H1 (cell line): ENCODE measurements around the gene KCNH1.

Source experiments
- YY1 ChIP-seq: IDR thresholded peaks from 2 replicates; pipeline ENCODE4 v1.6.1; 2011; ENCODE audit warnings: low read depth, mild to moderate bottlenecking, low read length
- TF ChIP-seq, protein P1 (sequence below), 3 experiments: IDR thresholded peaks; 1 replicate in 2 of 3; 2 replicates in 1 of 3; pipeline versions ENCODE4 v1.5.1 to v1.6.1; 2011; ENCODE audit warnings: low read length in 3 of 3, mild to moderate bottlenecking in 3 of 3, inconsistent platforms in 2 of 3, low read depth in 1 of 3, moderate library complexity in 1 of 3; ENCODE audit not compliant: insufficient read depth in 1 of 3; ENCODE audit errors: control extremely low read depth in 1 of 3

DNA sequence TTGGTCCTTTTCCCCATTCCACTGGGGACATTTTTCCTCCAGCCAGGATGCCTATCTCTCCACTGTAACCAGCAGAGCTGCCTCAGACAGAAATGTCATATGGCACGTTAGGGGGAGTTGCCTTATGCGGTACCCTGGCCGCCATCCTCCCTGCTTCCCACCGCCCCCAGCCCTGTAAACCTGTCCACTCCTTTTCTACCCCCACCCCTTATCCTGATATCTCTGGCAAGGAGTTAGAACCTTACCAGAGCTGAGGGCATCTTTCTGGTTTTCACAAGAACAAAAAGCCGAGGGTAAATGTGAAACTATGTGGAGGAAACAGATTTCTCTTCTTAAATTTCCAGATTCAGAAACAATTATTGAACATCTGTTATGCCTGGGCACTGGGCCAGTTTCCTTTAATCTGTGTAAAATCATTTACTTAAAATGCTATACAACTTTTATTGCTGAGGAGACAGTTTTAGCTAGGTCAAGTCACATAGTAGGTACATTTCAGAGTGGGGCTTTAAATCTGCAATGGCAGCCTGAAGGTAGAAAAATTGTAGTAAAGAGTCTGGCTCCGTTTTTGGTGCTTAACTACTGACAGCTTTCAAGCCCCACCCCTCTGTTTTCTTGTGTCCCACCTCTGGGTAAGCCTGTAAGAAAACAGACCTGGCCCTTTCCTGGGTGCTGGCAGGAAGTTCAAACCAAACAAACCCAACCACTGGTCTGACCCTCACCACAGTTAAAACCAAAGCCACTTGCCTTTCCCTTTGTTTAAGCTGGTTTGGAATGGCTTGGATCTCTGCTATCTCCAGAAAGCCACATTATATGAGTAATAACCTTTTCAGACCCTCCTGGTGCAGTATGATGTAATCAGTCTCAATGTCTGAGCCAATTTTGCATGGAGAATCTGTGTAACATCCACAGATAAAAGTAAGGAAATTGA is 486.3 kb downstream of the KCNH1 start:
- TF ChIP-seq, protein P1, sequence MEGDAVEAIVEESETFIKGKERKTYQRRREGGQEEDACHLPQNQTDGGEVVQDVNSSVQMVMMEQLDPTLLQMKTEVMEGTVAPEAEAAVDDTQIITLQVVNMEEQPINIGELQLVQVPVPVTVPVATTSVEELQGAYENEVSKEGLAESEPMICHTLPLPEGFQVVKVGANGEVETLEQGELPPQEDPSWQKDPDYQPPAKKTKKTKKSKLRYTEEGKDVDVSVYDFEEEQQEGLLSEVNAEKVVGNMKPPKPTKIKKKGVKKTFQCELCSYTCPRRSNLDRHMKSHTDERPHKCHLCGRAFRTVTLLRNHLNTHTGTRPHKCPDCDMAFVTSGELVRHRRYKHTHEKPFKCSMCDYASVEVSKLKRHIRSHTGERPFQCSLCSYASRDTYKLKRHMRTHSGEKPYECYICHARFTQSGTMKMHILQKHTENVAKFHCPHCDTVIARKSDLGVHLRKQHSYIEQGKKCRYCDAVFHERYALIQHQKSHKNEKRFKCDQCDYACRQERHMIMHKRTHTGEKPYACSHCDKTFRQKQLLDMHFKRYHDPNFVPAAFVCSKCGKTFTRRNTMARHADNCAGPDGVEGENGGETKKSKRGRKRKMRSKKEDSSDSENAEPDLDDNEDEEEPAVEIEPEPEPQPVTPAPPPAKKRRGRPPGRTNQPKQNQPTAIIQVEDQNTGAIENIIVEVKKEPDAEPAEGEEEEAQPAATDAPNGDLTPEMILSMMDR (IDR thresholded peaks at IDR 0.05; ENCODE audit: control extremely low read depth in 1 of 3, insufficient read depth in 1 of 3, low read depth in 1 of 3, low read length in 3 of 3): no peak
- no peak for TF ChIP-seq YY1
